Testis (tissue), 3 donors: ENCODE results near the gene RGS6. TPM values are rescaled to one million over a fixed set of nuclear protein-coding genes. Genes with fewer than 3 reads are reported as not detected.

Experiments used
- DNase-seq: peaks from one replicate; pipeline ENCODE4 v3.0.0-alpha.2; 2019
- H3K27ac ChIP-seq, 2 donors: fragments of 200-600 bp; sonication (generic); one replicate each; pipeline ENCODE4 v1.5.1; 2019
- H3K27me3 ChIP-seq: fragments of 200-600 bp; sonication (generic); one replicate; pipeline ENCODE4 v1.5.1; 2019
- H3K36me3 ChIP-seq: fragments of 200-600 bp; sonication (generic); one replicate; pipeline ENCODE4 v1.5.1; 2017; ENCODE audit warnings: low read depth; ENCODE audit errors: missing control alignments
- H3K4me1 ChIP-seq: fragments of 200-600 bp; sonication (generic); one replicate; pipeline ENCODE4 v1.5.1; 2019
- H3K4me3 ChIP-seq, 2 donors: fragments of 200-600 bp; sonication (generic); one replicate each; pipeline ENCODE4 v1.5.1; 2017 to 2019
- H3K9me3 ChIP-seq: fragments of 200-600 bp; sonication (generic); one replicate; pipeline ENCODE4 v1.5.1; 2017
- CTCF ChIP-seq, 3 experiments: fragments of 450-650 bp in 2 of 3; fragments of 200-600 bp in 1 of 3; sonication (generic) in 1 of 3; IDR thresholded peaks; one replicate each; pipeline ENCODE4 v1.5.1; 2016 to 2019; ENCODE audit warnings: antibody characterized with exemption in 3 of 3, mild to moderate bottlenecking in 2 of 3, moderate library complexity in 1 of 3
- POLR2A ChIP-seq: fragments of 450-650 bp; IDR thresholded peaks from one replicate; pipeline ENCODE4 v1.6.1; 2017; ENCODE audit warnings: antibody characterized with exemption, mild to moderate bottlenecking, moderate library complexity
- WGBS, 2 donors: methylation state at CpG; one replicate each; pipeline ENCODE4 v1.1.5; 2018; 5-methylcytosine and 5-hydroxymethylcytosine counted together
- intact Hi-C: fragments of 100-400 bp; cut with DNase I; formaldehyde crosslinking; loops from one replicate; pipeline ENCODE4 v1.15.1; 2023; ENCODE audit warnings: low total_unique reads
- polyA plus RNA-seq: library from polyadenylated mRNA; stranded (reverse); fragments of 350-450 nt; fragmentation: Illumina TruSeq; extraction: RNeasy Lipid Tissue Mini Kit (QIAGEN cat#74804); gene quantifications from one replicate; pipeline ENCODE4 v1.2.3, GENCODE V29; 2014; ENCODE audit warnings: low read depth, low replicate concordance; ENCODE audit not compliant: insufficient read depth
- total RNA-seq, 2 donors: library from RNA; depleted of rRNA; stranded (reverse); fragments of >200 nt; gene quantifications; one replicate each; pipeline ENCODE4 v1.2.3, GENCODE V29; 2016

Gene RGS6
- total and polyA plus RNA-seq, 3 donors from 2014 or later, result 6.3 to 21.3 (median 16.0) TPM

GRCh38 chr14:72420749-72421474, 488.7 kb downstream of the RGS6 start:
- no peaks in the 10 kb centered on the region for H3K36me3 ChIP-seq
- H3K4me1 ChIP-seq, result no peaks in the 10 kb centered on the region
- H3K27ac ChIP-seq, result no peak overlapping the region
- intact Hi-C loops, result no loop called here
- TF ChIP-seq POLR2A (no peak), CTCF (IDR thresholded peaks at IDR 0.05) (peak; percentile 94 to 100 (median 97))
- no peaks in the 10 kb centered on the region for H3K27me3 ChIP-seq
- H3K4me3 ChIP-seq, result no peak overlapping the region
- peak; percentile 96 for DNase-seq
- 20 to 21% methylated on average over 17 of the region's 17 CpGs for WGBS, 2 donors
- H3K9me3 ChIP-seq, result no peaks in the 10 kb centered on the region

- Histone ChIP-seq H3K36me3 (no peaks in the 10 kb centered on the region), H3K27me3 (no peaks in the 10 kb centered on the region), H3K27ac (no peak overlapping the region), H3K4me1 (no peaks in the 10 kb centered on the region), H3K4me3 (no peak overlapping the region), H3K9me3 (no peaks in the 10 kb centered on the region)
- TF ChIP-seq CTCF (IDR thresholded peaks at IDR 0.05) (no peak), POLR2A (no peak)
- WGBS, 2 donors, result 83 to 91% methylated on average over 1 of the region's 1 CpG
- intact Hi-C loops, result no loop called here
- DNase-seq, result no peak
These were observed 491.7 kb downstream of the RGS6 start for GRCh38 chr14:72423957-72424356.

GRCh38 chr14:72430457-72430856, 498.2 kb downstream of the RGS6 start:
- TF ChIP-seq POLR2A (no peak), CTCF (IDR thresholded peaks at IDR 0.05) (no peak)

GRCh38 chr14:72432748-72433147, 500.5 kb downstream of the RGS6 start:
- intact Hi-C loops, result no loop called here
- no peaks in the 10 kb centered on the region for H3K4me1 ChIP-seq
- H3K27me3 ChIP-seq, result no peaks in the 10 kb centered on the region
- no peak for DNase-seq
- TF ChIP-seq CTCF (IDR thresholded peaks at IDR 0.05) (no peak), POLR2A (no peak)
- H3K4me3 ChIP-seq, result no peak overlapping the region
- 85 to 99% methylated on average over 5 of the region's 5 CpGs for WGBS, 2 donors
- no peaks in the 10 kb centered on the region for H3K36me3 ChIP-seq
- H3K27ac ChIP-seq, result no peak overlapping the region
- H3K9me3 ChIP-seq, result no peaks in the 10 kb centered on the region

More at GRCh38 chr14:72430457-72430856, 498.2 kb downstream of the RGS6 start:
- DNase-seq, result no peak
- Histone ChIP-seq H3K27me3 (no peaks in the 10 kb centered on the region), H3K27ac (no peak overlapping the region), H3K9me3 (no peaks in the 10 kb centered on the region), H3K36me3 (no peaks in the 10 kb centered on the region), H3K4me3 (no peak overlapping the region), H3K4me1 (no peaks in the 10 kb centered on the region)
- intact Hi-C loops, result no loop called here
- 36 to 65% methylated on average over 1 of the region's 1 CpG for WGBS, 2 donors

GRCh38 chr14:72433511-72433910, 501.3 kb downstream of the RGS6 start:
- H3K27me3 ChIP-seq, result no peaks in the 10 kb centered on the region
- intact Hi-C loops, result no loop called here

More at GRCh38 chr14:72433511-72433910, 501.3 kb downstream of the RGS6 start:
- no peak overlapping the region for H3K27ac ChIP-seq
- no peak for DNase-seq
- WGBS, 2 donors, result 78 to 89% methylated on average over 6 of the region's 6 CpGs
- H3K36me3 ChIP-seq, result no peaks in the 10 kb centered on the region
- TF ChIP-seq POLR2A, result no peak
- H3K9me3 ChIP-seq, result no peaks in the 10 kb centered on the region
- H3K4me1 ChIP-seq, result no peaks in the 10 kb centered on the region
- no peak overlapping the region for H3K4me3 ChIP-seq
